ENCODE results near the gene STAG1. TPM values are rescaled to one million over a fixed set of nuclear protein-coding genes. Genes with fewer than 3 reads are reported as not detected.

STAG1 gene
- polyA plus RNA-seq, 1 donor from 2014 or later: 30.8 TPM

- H3K9ac ChIP-seq (ENCODE audit: low read length): no peak overlapping the region
- H3K36me3 ChIP-seq (ENCODE audit: insufficient read depth, low read length): no peaks in the 10 kb centered on the region
- no peak overlapping the region for H3K4me2 ChIP-seq (ENCODE audit: low read length)
- peaks cover 14% of the 10 kb centered on the region for H3K79me2 ChIP-seq (replicated peaks; ENCODE audit: insufficient read depth, low read length)
- no peaks in the 10 kb centered on the region for H4K20me1 ChIP-seq (ENCODE audit: insufficient read depth)
- no peaks in the 10 kb centered on the region for H3K9me2 ChIP-seq (ENCODE audit: insufficient read depth, low read length)
- no peaks in the 10 kb centered on the region for H3F3A ChIP-seq (ENCODE audit: insufficient read depth, low read length, poor library complexity, severe bottlenecking)
- H3K27ac ChIP-seq (ENCODE audit: low read length): no peak overlapping the region
- no peak overlapping the region for H2AFZ ChIP-seq (ENCODE audit: low read depth, low read length)
- no peaks in the 10 kb centered on the region for H3K27me3 ChIP-seq (ENCODE audit: insufficient read depth, low read depth, low read length)
- no peaks in the 10 kb centered on the region for H3K9me3 ChIP-seq (ENCODE audit: low read length)
- TF ChIP-seq POLR2AphosphoS5 (IDR thresholded peaks at IDR 0.05) (no peak), SMC3 (conservative IDR thresholded peaks at IDR 0.05; ENCODE audit: poor library complexity) (no peak), RAD21 (conservative IDR thresholded peaks at IDR 0.05) (no peak), REST (IDR thresholded peaks at IDR 0.05; ENCODE audit: borderline replicate concordance) (no peak), EZH2 (IDR thresholded peaks at IDR 0.05; ENCODE audit: borderline replicate concordance, insufficient read depth, low read length, poor library complexity, severe bottlenecking) (no peak), CTCF (IDR thresholded peaks at IDR 0.05; ENCODE audit: poor library complexity, severe bottlenecking) (no peak), EP300 (conservative IDR thresholded peaks at IDR 0.05; ENCODE audit: poor library complexity, severe bottlenecking) (no peak), TAF1 (IDR thresholded peaks at IDR 0.05; ENCODE audit: low read depth) (no peak), MXI1 (conservative IDR thresholded peaks at IDR 0.05; ENCODE audit: poor library complexity, severe bottlenecking) (no peak)
- H3K4me3 ChIP-seq (ENCODE audit: low read length): no peak overlapping the region
Observed at GRCh38 chr3:136626493-136626892, 125.7 kb downstream of the STAG1 start.

- H3K9me2 ChIP-seq (ENCODE audit: insufficient read depth, low read length): no peaks in the 10 kb centered on the region
- H3K4me2 ChIP-seq (ENCODE audit: low read length): no peak overlapping the region
- H3K9ac ChIP-seq (ENCODE audit: low read length): no peak overlapping the region
- no peak overlapping the region for H3K27ac ChIP-seq (ENCODE audit: low read length)
- no peak overlapping the region for H3K4me3 ChIP-seq (ENCODE audit: low read length)
- no peaks in the 10 kb centered on the region for H3K27me3 ChIP-seq (ENCODE audit: insufficient read depth, low read depth, low read length)
- no peaks in the 10 kb centered on the region for H4K20me1 ChIP-seq (ENCODE audit: insufficient read depth)
- H3K36me3 ChIP-seq (ENCODE audit: insufficient read depth, low read length): no peaks in the 10 kb centered on the region
- no peaks in the 10 kb centered on the region for H3K9me3 ChIP-seq (ENCODE audit: low read length)
- peaks cover 2% of the 10 kb centered on the region for H3K79me2 ChIP-seq (replicated peaks; ENCODE audit: insufficient read depth, low read length)
- no peak overlapping the region for H2AFZ ChIP-seq (ENCODE audit: low read depth, low read length)
- TF ChIP-seq EP300 (conservative IDR thresholded peaks at IDR 0.05; ENCODE audit: poor library complexity, severe bottlenecking): no peak
- no peak for TF ChIP-seq MXI1 (conservative IDR thresholded peaks at IDR 0.05; ENCODE audit: poor library complexity, severe bottlenecking)
- no peak for TF ChIP-seq SMC3 (conservative IDR thresholded peaks at IDR 0.05; ENCODE audit: poor library complexity)
- no peak for TF ChIP-seq CTCF (IDR thresholded peaks at IDR 0.05; ENCODE audit: poor library complexity, severe bottlenecking)
- no peak for TF ChIP-seq REST (IDR thresholded peaks at IDR 0.05; ENCODE audit: borderline replicate concordance)
- no peak for TF ChIP-seq POLR2AphosphoS5 (IDR thresholded peaks at IDR 0.05)
- no peak for TF ChIP-seq EZH2 (IDR thresholded peaks at IDR 0.05; ENCODE audit: borderline replicate concordance, insufficient read depth, low read length, poor library complexity, severe bottlenecking)
- TF ChIP-seq TAF1 (IDR thresholded peaks at IDR 0.05; ENCODE audit: low read depth): no peak
- TF ChIP-seq RAD21 (conservative IDR thresholded peaks at IDR 0.05): no peak
- H3F3A ChIP-seq (ENCODE audit: insufficient read depth, low read length, poor library complexity, severe bottlenecking): no peaks in the 10 kb centered on the region
Observed at GRCh38 chr3:136624894-136625815, 127.0 kb downstream of the STAG1 start.

Measured in neural cell (in vitro differentiated cells).